Caco-2 (cell line): ENCODE data around the gene HPS5. TPM values are rescaled to one million over a fixed set of nuclear protein-coding genes. Genes with fewer than 3 reads are reported as not detected.
"Not testable (repeated sequence)": the region's sequence is repeated elsewhere in the genome, so short reads cannot be mapped to it uniquely, and the experiment has no call there.

Experiments
- BruUV-seq: library from RNA; stranded (reverse); fragments of 400-500 nt; replicated peaks from 2 replicates; lab custom pipeline; 2021; lab: Mats Ljungman, UMichigan
- CTCF ChIA-PET: fragments of 300-600 bp; sonication (Branson Sonifier 250); formaldehyde crosslinking; loops from one replicate; lab custom pipeline; 2022; ENCODE audit warnings: antibody characterized with exemption; lab: Charles Lee
- POLR2A ChIA-PET: fragments of 300-600 bp; sonication (Branson Sonifier 250); formaldehyde crosslinking; loops from one replicate; lab custom pipeline; 2022; ENCODE audit warnings: antibody characterized with exemption; lab: Charles Lee
- DNase-seq, 2 experiments: peaks; one replicate each; pipeline versions ENCODE4 v3.0.0 to v3.0.0-alpha.2; 2020 to 2022
- H3K27me3 ChIP-seq: replicated peaks from 2 replicates; pipeline ENCODE4 v1.6.0; 2011; ENCODE audit warnings: low read length; ENCODE audit not compliant: control insufficient read depth, insufficient read depth
- H3K36me3 ChIP-seq: 2 replicates; pipeline ENCODE4 v1.5.1; 2011; ENCODE audit warnings: low read length; ENCODE audit not compliant: control insufficient read depth, insufficient read depth
- H3K4me1 ChIP-seq: fragments of 250-450 bp; sonication (Bioruptor Pico); 2 replicates; pipeline ENCODE4 v1.5.1; 2020; ENCODE audit warnings: mild to moderate bottlenecking
- H3K4me3 ChIP-seq: 2 replicates; pipeline ENCODE4 v1.5.1; 2011; ENCODE audit warnings: low read depth, mild to moderate bottlenecking, control low read depth, low read length
- H3K9me3 ChIP-seq: fragments of 250-450 bp; sonication (Bioruptor Pico); 2 replicates; pipeline ENCODE4 v1.5.1; 2020; ENCODE audit warnings: mild to moderate bottlenecking, moderate library complexity
- H3K27ac Mint-ChIP-seq: one replicate; pipeline ENCODE4 v1.8.0; 2022; ENCODE audit warnings: mixed read lengths; ENCODE audit not compliant: unreplicated experiment
- H3K27me3 Mint-ChIP-seq: one replicate; pipeline ENCODE4 v1.8.0; 2022; ENCODE audit warnings: mixed read lengths; ENCODE audit not compliant: insufficient read depth, unreplicated experiment
- H3K36me3 Mint-ChIP-seq: one replicate; pipeline ENCODE4 v1.8.0; 2022; ENCODE audit warnings: mild to moderate bottlenecking, mixed read lengths; ENCODE audit not compliant: insufficient read depth, unreplicated experiment
- H3K4me1 Mint-ChIP-seq: one replicate; pipeline ENCODE4 v1.8.0; 2022; ENCODE audit warnings: low read depth, mixed read lengths; ENCODE audit not compliant: unreplicated experiment
- H3K4me3 Mint-ChIP-seq: one replicate; pipeline ENCODE4 v1.8.0; 2022; ENCODE audit warnings: mild to moderate bottlenecking, moderate library complexity, mixed read lengths; ENCODE audit not compliant: unreplicated experiment
- H3K9me3 Mint-ChIP-seq: one replicate; pipeline ENCODE4 v1.8.0; 2022; ENCODE audit warnings: mixed read lengths; ENCODE audit not compliant: unreplicated experiment
- intact Hi-C: fragments of 100-400 bp; cut with micrococcal nuclease; formaldehyde crosslinking; loops from one replicate; pipeline ENCODE4 v1.10.0; 2022; ENCODE audit not compliant: unreplicated experiment
- total RNA-seq: library from RNA; stranded (reverse); gene quantifications from 2 replicates; pipeline ENCODE4 v1.2.3, GENCODE V29; 2022
- TF ChIP-seq, protein P1 (sequence below), 2 experiments: fragments of 200-600 bp in 1 of 2; IDR thresholded peaks; 1 replicate in 1 of 2; 2 replicates in 1 of 2; pipeline versions ENCODE4 v1.5.1 to v1.8.0; 2011 to 2022; ENCODE audit warnings: antibody characterized with exemption in 1 of 2, control low read depth in 1 of 2, inconsistent platforms in 1 of 2, low read depth in 1 of 2, low read length in 1 of 2, mild to moderate bottlenecking in 1 of 2, moderate library complexity in 1 of 2; ENCODE audit not compliant: insufficient read depth in 1 of 2, severe bottlenecking in 1 of 2, unreplicated experiment in 1 of 2

Gene HPS5
- total RNA-seq, 1 experiment from 2014 or later, result 17.5 TPM

DNA sequence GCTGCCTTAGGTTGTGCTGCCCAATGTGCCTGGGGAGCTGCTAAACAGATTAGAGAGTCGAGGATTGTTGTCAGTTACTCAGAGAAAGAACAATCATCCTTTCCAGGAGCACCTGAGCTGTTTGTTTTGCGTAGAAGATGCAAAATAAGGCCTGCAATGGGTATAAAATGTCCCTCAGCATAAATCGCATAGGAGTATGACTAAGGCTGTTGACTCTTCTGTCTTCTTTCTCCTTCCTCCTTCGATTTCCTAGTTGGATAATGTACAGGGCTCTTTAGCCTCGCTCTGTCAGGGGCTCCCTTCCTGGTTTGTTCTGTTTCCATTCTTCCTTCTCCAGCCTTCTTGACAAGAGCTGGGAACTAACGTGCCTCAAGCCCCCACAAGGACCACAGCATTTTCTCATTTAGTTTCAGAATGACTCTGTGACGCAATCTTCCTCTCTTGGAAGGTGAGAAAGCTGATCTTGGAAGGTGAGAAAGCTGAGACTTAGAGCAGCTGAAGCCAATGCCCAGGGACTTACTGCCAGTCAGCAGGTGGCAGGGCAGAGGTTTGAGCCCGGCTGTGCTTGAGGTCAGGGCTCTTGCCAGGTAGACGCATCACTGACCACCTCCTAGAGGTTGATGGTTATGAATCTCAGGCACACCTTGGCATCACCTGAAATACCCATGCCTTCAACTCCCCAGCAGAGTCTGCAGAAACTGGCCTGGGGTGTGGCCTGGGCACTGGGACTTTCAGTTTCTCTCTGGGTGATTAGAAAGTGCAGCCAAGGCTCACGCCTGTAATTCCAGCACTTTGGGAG lies 54.4 kb downstream of the HPS5 start:
- H3K27me3 ChIP-seq, CTCF ChIA-PET, H3K4me3 ChIP-seq, H3K4me1 Mint-ChIP-seq, H3K36me3 Mint-ChIP-seq, H3K4me1 ChIP-seq, intact Hi-C loops, H3K36me3 ChIP-seq, POLR2A ChIA-PET, H3K9me3 Mint-ChIP-seq, H3K27ac Mint-ChIP-seq, H3K4me3 Mint-ChIP-seq, H3K27me3 Mint-ChIP-seq, BruUV-seq, DNase-seq, H3K9me3 ChIP-seq: not testable (repeated sequence)

DNA sequence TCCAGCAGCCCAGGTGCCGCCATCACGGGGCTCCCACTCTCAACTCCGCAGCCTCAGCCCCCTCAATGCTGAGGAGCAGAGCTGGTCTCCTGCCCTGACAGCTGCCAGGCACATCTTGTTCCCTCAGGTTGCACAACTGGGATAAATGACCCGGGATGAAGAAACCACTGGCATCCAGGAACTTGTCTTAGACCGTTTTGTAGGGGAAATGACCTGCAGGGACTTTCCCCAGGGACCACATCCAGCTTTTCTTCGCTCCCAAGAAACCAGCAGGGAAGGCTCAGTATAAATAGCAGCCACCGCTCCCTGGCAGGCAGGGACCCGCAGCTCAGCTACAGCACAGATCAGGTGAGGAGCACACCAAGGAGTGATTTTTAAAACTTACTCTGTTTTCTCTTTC lies 56.0 kb downstream of the HPS5 start, which contains the start of gene SAA1:
Gene SAA1, plus strand, starts transcription at position 316 of the 400 bp plus-strand sequence. CDS start 624 bp downstream, outside the sequence.
- no peak within 1 kb of the TSS for H3K4me3 ChIP-seq
- CTCF ChIA-PET, result no interaction called here
- no peaks in the 10 kb centered on the region for H3K9me3 Mint-ChIP-seq
- H3K27me3 ChIP-seq, result no peaks in the 10 kb centered on the region
- H3K4me3 Mint-ChIP-seq, result no peak within 1 kb of the TSS
- peaks cover 7% of the 10 kb centered on the region for H3K4me1 Mint-ChIP-seq
- BruUV-seq, result no TSS peak
- DNase-seq, result no peak
- no peaks in the 10 kb centered on the region for H3K36me3 Mint-ChIP-seq
- no peaks in the 10 kb centered on the region for H3K27me3 Mint-ChIP-seq
- TF ChIP-seq, protein P1, sequence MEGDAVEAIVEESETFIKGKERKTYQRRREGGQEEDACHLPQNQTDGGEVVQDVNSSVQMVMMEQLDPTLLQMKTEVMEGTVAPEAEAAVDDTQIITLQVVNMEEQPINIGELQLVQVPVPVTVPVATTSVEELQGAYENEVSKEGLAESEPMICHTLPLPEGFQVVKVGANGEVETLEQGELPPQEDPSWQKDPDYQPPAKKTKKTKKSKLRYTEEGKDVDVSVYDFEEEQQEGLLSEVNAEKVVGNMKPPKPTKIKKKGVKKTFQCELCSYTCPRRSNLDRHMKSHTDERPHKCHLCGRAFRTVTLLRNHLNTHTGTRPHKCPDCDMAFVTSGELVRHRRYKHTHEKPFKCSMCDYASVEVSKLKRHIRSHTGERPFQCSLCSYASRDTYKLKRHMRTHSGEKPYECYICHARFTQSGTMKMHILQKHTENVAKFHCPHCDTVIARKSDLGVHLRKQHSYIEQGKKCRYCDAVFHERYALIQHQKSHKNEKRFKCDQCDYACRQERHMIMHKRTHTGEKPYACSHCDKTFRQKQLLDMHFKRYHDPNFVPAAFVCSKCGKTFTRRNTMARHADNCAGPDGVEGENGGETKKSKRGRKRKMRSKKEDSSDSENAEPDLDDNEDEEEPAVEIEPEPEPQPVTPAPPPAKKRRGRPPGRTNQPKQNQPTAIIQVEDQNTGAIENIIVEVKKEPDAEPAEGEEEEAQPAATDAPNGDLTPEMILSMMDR (IDR thresholded peaks at IDR 0.05; ENCODE audit: insufficient read depth in 1 of 2, low read depth in 1 of 2, low read length in 1 of 2, severe bottlenecking in 1 of 2, unreplicated experiment in 1 of 2), result no peak
- no peak within 1 kb of the TSS for H3K27ac Mint-ChIP-seq
- POLR2A ChIA-PET, result interaction anchor here (0.7 kb wide), 1 partner anchor 44 kb away, joined by 3 read pairs; no protein-coding TSS in a partner anchor
- no peaks in the 10 kb centered on the region for H3K9me3 ChIP-seq
- peaks cover 15% of the 10 kb centered on the region for H3K4me1 ChIP-seq
- intact Hi-C loops, result no loop called here
- H3K36me3 ChIP-seq, result no peaks in the 10 kb centered on the region

DNA sequence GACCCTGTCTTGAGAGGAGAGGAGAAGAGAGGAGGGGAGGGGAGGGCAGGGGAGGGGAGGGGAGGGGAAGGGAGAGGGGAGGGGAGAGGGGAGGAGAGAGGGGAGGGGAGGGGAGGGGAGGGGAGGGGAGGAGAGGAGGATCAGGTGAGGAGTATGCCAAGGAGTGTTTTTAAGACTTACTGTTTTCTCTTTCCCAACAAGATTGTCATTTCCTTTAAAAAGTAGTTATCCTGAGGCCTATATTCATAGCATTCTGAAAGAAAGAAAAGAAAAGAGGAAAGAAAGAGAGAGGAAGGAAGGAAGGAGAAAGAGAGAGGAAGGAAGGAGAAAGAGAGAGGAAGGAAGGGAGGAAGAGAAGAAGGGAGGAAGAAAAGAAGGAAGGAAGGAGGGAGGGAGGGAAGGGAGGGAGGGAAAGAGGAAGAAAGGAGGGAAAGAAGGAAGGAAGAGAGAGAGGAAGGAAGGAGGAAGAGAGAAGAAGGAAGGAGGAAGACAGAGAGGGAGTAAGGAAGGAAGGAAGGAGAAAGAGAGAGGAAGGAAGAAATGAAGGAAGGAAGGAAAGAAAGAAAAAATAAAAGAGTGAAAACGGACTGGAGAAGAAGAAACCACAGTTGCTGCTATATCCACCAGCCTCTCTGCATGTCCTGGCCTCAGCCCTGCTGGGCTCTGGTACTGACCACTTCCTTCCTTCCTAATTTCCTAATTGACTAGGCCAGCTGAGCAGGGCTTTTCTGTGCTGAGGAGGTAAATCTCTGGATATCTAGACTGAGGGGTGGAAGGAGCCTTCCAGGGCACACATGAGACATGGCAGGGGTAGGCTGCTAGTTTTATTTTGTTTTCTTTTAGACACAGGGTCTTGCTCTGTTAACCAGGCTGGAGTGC lies 57.0 kb downstream of the HPS5 start:
- intact Hi-C loops, result no loop called here
- Mint-ChIP-seq H3K4me1 (peaks cover 7% of the 10 kb centered on the region), H3K36me3 (no peaks in the 10 kb centered on the region), H3K9me3 (no peaks in the 10 kb centered on the region), H3K27ac (no peak overlapping the region), H3K27me3 (no peaks in the 10 kb centered on the region), H3K4me3 (no peak overlapping the region)
- no peaks in the 10 kb centered on the region for H3K9me3 ChIP-seq
- TF ChIP-seq, protein P1 (IDR thresholded peaks at IDR 0.05; ENCODE audit: insufficient read depth in 1 of 2, low read depth in 1 of 2, low read length in 1 of 2, severe bottlenecking in 1 of 2, unreplicated experiment in 1 of 2), result no peak
- ChIA-PET POLR2A (interaction anchor here (0.7 kb wide), 1 partner anchor 45 kb away, joined by 3 read pairs; no protein-coding TSS in a partner anchor), CTCF (no interaction called here)
- BruUV-seq, result no TSS peak
- H3K36me3 ChIP-seq, result no peaks in the 10 kb centered on the region
- H3K4me1 ChIP-seq, result peaks cover 15% of the 10 kb centered on the region
- no peak for DNase-seq
- H3K4me3 ChIP-seq, result no peak overlapping the region
- no peaks in the 10 kb centered on the region for H3K27me3 ChIP-seq
